ENCODE results near the gene CCDC33.

- no peak for TF ChIP-seq CTCF (IDR thresholded peaks at IDR 0.05; ENCODE audit: low read depth, low read length)
- TF ChIP-seq EZH2phosphoT487 (IDR thresholded peaks at IDR 0.05; ENCODE audit: low read depth) = no peak
Observed at GRCh38 chr15:74328331-74329056, 92.4 kb downstream of the CCDC33 start.

Measured in OCI-LY3 (cell line).